NCI-H524 treated with DMSO at 0.1 percent for 48 hours (cell line): ENCODE results near the gene BTBD2.

Experiments
- DNase-seq: peaks from one replicate; lab custom pipeline; 2025; lab: John Stamatoyannopoulos, UW

Gene BTBD2

GRCh38 chr19:1985588-1986356, 29.7 kb downstream of the BTBD2 start:
- no peak for DNase-seq

- no peak for DNase-seq
These were observed 31.2 kb downstream of the BTBD2 start for GRCh38 chr19:1984357-1984756.

- DNase-seq, result no peak
These were observed 34.3 kb downstream of the BTBD2 start for GRCh38 chr19:1981253-1981652.

GRCh38 chr19:1980809-1981181, 34.7 kb downstream of the BTBD2 start:
- no peak for DNase-seq

GRCh38 chr19:1980091-1980808, 35.3 kb downstream of the BTBD2 start:
- no peak for DNase-seq

- no peak for DNase-seq
These were observed 35.9 kb downstream of the BTBD2 start for GRCh38 chr19:1979642-1980041.

- DNase-seq, result no peak
These were observed 36.5 kb downstream of the BTBD2 start for GRCh38 chr19:1979017-1979416.

- DNase-seq, result no peak
These were observed 37.1 kb downstream of the BTBD2 start for GRCh38 chr19:1978346-1978894.

GRCh38 chr19:1977120-1977519, 38.4 kb downstream of the BTBD2 start:
- no peak for DNase-seq

- DNase-seq, result no peak
These were observed 40.4 kb downstream of the BTBD2 start for GRCh38 chr19:1975162-1975480.

GRCh38 chr19:1974381-1975161, 40.9 kb downstream of the BTBD2 start:
- no peak for DNase-seq

GRCh38 chr19:1970806-1971502, 44.6 kb downstream of the BTBD2 start:
- DNase-seq, result no peak

- DNase-seq, result no peak
These were observed 45.3 kb downstream of the BTBD2 start for GRCh38 chr19:1970003-1970805.

GRCh38 chr19:1969176-1970002, 46.1 kb downstream of the BTBD2 start:
- DNase-seq, result no peak

GRCh38 chr19:1968279-1969175, 47.0 kb downstream of the BTBD2 start:
- no peak for DNase-seq

- DNase-seq, result no peak
These were observed 48.4 kb downstream of the BTBD2 start for GRCh38 chr19:1967087-1967608.

GRCh38 chr19:1962674-1963073, 52.8 kb downstream of the BTBD2 start:
- no peak for DNase-seq

- no peak for DNase-seq
These were observed 54.3 kb downstream of the BTBD2 start for GRCh38 chr19:1961000-1961883.
